ENCODE data around the gene UCN. TPM values are rescaled to one million over a fixed set of nuclear protein-coding genes. Genes with fewer than 3 reads are reported as not detected.

UCN gene
- total and polyA plus RNA-seq, 12 donors = 0.51 to 4.1 (median 1.5) TPM; not detected in 1

DNA sequence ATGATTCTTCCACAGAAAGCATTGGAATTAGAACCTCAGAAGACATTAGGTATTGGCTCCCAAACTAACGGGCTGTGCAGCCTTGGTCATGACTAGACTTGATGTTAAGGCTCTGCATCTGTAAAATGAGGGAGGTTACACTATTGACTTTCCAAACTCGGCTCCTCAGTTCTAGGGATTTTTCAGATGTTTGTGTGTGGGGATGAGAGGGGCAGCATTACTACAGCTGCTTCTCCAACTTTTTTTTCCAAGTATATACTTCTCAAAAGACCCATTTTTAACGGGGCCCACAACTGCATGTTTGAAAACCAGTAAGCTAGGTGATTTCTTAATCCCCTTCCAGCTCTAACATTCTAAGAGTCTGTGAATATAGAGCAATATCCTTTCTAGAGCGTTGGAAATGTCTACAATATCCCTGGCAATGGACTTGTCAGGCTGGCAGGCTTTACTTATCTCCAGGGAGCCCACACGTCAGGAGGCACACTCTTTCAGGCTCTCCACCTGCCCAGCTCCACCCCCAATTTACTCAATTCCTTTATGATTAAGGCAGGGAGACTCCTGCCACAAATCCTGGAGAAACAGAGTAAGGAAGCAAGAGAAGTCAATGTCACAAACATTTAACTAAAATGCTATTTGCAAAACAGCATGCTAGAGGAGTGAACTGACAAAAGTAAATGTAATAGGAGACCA is 15.5 kb upstream of the UCN start:
- TF ChIP-seq, protein P1, sequence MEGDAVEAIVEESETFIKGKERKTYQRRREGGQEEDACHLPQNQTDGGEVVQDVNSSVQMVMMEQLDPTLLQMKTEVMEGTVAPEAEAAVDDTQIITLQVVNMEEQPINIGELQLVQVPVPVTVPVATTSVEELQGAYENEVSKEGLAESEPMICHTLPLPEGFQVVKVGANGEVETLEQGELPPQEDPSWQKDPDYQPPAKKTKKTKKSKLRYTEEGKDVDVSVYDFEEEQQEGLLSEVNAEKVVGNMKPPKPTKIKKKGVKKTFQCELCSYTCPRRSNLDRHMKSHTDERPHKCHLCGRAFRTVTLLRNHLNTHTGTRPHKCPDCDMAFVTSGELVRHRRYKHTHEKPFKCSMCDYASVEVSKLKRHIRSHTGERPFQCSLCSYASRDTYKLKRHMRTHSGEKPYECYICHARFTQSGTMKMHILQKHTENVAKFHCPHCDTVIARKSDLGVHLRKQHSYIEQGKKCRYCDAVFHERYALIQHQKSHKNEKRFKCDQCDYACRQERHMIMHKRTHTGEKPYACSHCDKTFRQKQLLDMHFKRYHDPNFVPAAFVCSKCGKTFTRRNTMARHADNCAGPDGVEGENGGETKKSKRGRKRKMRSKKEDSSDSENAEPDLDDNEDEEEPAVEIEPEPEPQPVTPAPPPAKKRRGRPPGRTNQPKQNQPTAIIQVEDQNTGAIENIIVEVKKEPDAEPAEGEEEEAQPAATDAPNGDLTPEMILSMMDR (IDR thresholded peaks at IDR 0.05) = no peak
- Histone ChIP-seq H3K4me3 (peak overlapping the region; percentile 29 to 87 (median 76)), H3K9me3 (no peaks in the 10 kb centered on the region), H3K36me3 (peaks cover 0 to 38% (median 27%) of the 10 kb centered on the region in 9 donors), H3K27me3 (no peaks in the 10 kb centered on the region), H3K27ac (peak overlapping the region; percentile 78 to 98 (median 95)), H3K4me1 (peaks cover 6 to 41% (median 30%) of the 10 kb centered on the region in 9 donors)
- intact Hi-C loops (cut with DNase I) = loop anchor here in 5 of 10 donors (2.0 to 5.0 kb wide), 3 partner anchors 33 to 49 kb away; partner anchors contain the start of genes GTF3C2 (in 4 of the 5), EIF2B4 (in 2 of the 5) and SNX17 (in 2 of the 5)
- DNase-seq (no peak), ATAC-seq (peak in 1 of 8 donors; percentile 3)
- WGBS, 2 donors = 21 to 22% methylated on average over 5 of the region's 5 CpGs

DNA sequence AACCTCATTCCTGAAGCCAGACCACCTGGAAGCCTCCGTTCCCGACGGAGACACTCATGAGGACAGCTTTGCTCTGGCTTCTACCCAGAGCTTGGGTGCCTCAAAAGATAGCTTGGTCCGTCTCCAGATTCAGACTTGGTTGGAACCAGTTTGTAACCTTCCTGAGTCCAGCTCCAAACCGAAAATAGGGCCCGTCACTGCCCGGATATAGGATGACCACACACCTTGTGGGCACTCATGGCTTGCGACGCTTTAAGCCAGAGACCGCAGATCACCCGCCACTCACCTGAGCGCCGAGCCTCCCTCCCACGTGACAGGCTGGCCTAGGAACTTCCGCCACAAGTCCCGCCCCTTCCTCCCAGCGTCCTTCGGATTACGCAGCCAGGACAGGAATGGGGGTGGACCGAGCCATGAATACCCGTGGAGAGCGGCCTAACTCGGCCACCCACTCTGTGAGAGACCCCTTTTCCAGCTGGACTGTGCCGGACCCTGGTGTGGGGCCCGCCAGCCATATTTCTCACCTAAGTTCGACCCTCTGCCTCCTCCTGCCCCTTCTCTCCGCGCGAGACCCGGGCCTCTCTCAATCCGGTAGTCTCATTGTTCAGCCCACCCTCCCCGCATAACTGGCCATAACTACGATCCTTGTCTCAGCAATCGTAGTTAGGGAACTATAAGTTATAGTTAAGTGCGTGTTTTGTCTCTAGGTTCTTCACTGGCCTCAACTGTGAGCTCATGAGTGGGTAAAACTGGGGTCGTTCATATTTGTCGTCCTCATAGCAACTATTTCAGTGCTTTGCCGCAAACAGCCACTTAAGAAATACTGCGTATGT is 14.7 kb upstream of the UCN start, which contains the start of gene MPV17:
Gene MPV17, minus strand, starts transcription at position 332 of the 830 bp plus-strand sequence. CDS start 580 bp downstream, outside the sequence.
- H3K36me3 ChIP-seq = peaks cover 0 to 36% (median 23%) of the 10 kb centered on the region in 9 donors
- intact Hi-C loops (cut with DNase I) = loop anchor here in 5 of 10 donors (2.0 to 5.0 kb wide), 3 partner anchors 34 to 49 kb away; partner anchors contain the start of genes GTF3C2 (in 4 of the 5), EIF2B4 (in 2 of the 5) and SNX17 (in 2 of the 5)
- no peaks in the 10 kb centered on the region for H3K27me3 ChIP-seq
- 0% methylated on average over 39 of the region's 39 CpGs for WGBS, 2 donors
- peak within 1 kb of the TSS; percentile 29 to 87 (median 76) for H3K4me3 ChIP-seq
- TF ChIP-seq, protein P1 (IDR thresholded peaks at IDR 0.05) = no peak
- H3K9me3 ChIP-seq = no peaks in the 10 kb centered on the region
- peak within 1 kb of the TSS; percentile 78 to 98 (median 95) for H3K27ac ChIP-seq
- DNase-seq = peak; percentile 89 to 93
- peaks cover 6 to 41% (median 30%) of the 10 kb centered on the region in 9 donors for H3K4me1 ChIP-seq
- peak; percentile 87 to 97 (median 94) for ATAC-seq

DNA sequence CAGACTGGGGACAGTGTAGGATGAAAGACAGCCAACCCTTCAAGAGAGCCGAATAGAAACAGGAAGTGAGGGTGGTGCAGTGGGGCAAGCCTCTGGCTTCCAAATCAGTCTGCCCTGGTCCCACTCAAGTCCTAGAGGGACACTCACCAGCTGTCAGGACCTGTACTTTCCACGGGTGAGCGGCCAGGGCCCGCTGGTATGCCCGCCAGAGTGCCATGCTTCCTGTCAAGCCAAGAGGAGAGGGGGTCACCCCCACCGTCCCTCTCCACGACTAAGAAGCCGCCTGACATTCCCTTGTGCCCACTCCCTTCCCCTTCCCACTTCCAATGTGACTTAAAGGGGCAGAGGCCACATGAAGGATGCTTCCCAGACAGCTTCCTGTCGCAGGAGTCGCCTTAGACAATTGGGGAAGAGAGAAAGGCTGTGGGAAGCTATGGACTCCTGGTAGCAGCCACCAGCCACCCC is 14.1 kb upstream of the UCN start:
- Histone ChIP-seq H3K4me3 (peak overlapping the region; percentile 29 to 87 (median 76)), H3K4me1 (peaks cover 6 to 41% (median 30%) of the 10 kb centered on the region in 9 donors), H3K27me3 (no peaks in the 10 kb centered on the region), H3K36me3 (peaks cover 0 to 31% (median 16%) of the 10 kb centered on the region in 9 donors), H3K27ac (peak overlapping the region in 9 of 10 donors; percentile 78 to 98 (median 96)), H3K9me3 (no peaks in the 10 kb centered on the region)
- DNase-seq (no peak), ATAC-seq (peak; percentile 16 to 60 (median 38))
- WGBS, 2 donors = 4% methylated on average over 10 of the region's 10 CpGs
- intact Hi-C loops (cut with DNase I) = loop anchor here in 5 of 10 donors (2.0 to 5.0 kb wide), 3 partner anchors 34 to 50 kb away; partner anchors contain the start of genes GTF3C2 (in 4 of the 5), EIF2B4 (in 2 of the 5) and SNX17 (in 2 of the 5)
- TF ChIP-seq, protein P1 (IDR thresholded peaks at IDR 0.05) = no peak

Measured in heart right ventricle (tissue), 16 donors.